ENCODE measurements around the gene OTOP2. TPM values are rescaled to one million over a fixed set of nuclear protein-coding genes. Genes with fewer than 3 reads are reported as not detected.
A peak's percentile ranks its signal among the peaks of the same experiment; 100 is the strongest.

OTOP2 gene
- polyA plus RNA-seq = 1 to 10 TPM in 1 of 4 donors, under 1 TPM in 3; 0.22 to 5.9 (median 0.46) TPM
- long read RNA-seq, donor 1 = 0 reads
- long read RNA-seq, donor 2 = 0 reads
- long read RNA-seq, donor 3 = 0 reads
- long read RNA-seq, donor 4 = 0 reads
- long read RNA-seq, donor 5 = 0 reads
- long read RNA-seq, donor 6 = 0 reads
- long read RNA-seq, donor 7 = 0 reads
- long read RNA-seq, donor 8 = 0 reads
- long read RNA-seq, donor 9 = 0 reads
- long read RNA-seq, donor 10 = 0 reads

GRCh38 chr17:74924250-74924948, at the start of gene OTOP2:
TSS of gene OTOP2 (plus strand) at chr17:74924273. CDS start at chr17:74924633, 360 bp downstream.
- H3K4me3 ChIP-seq (ENCODE audit: low read depth in 1 of 3, low read length in 3 of 3) = peak within 1 kb of the TSS in 2 of 3 donors; percentile 41 to 46
- DNase-seq (peak in 1 of 2 donors; percentile 44), FAIRE-seq (no peak)
- H3K27me3 ChIP-seq (ENCODE audit: control insufficient read depth in 3 of 3, insufficient read depth in 3 of 3, low read length in 3 of 3) = peaks cover 0 to 70% (median 34%) of the 10 kb centered on the region in 3 donors
- H3K27ac ChIP-seq (ENCODE audit: low read depth in 1 of 3, low read length in 2 of 3) = no peak within 1 kb of the TSS
- no peaks in the 10 kb centered on the region for H3K9me3 ChIP-seq (ENCODE audit: control insufficient read depth in 2 of 2, insufficient read depth in 1 of 2, low read depth in 1 of 2, low read length in 1 of 2)
- H3K36me3 ChIP-seq (ENCODE audit: control insufficient read depth in 3 of 3, insufficient read depth in 2 of 3, low read depth in 1 of 3, low read length in 3 of 3) = no peaks in the 10 kb centered on the region
- WGBS, 3 donors = 3 to 6% (median 4%) methylated on average over 54 of the region's 54 CpGs
- peaks cover 2 to 24% (median 4%) of the 10 kb centered on the region in 3 donors for H3K4me1 ChIP-seq (ENCODE audit: control insufficient read depth in 3 of 3, insufficient read depth in 2 of 3, low read depth in 1 of 3, low read length in 2 of 3)

- Histone ChIP-seq H3K4me1 (ENCODE audit: control insufficient read depth in 3 of 3, insufficient read depth in 2 of 3, low read depth in 1 of 3, low read length in 2 of 3) (peaks cover 0 to 29% (median 3%) of the 10 kb centered on the region in 3 donors), H3K4me3 (ENCODE audit: low read depth in 1 of 3, low read length in 3 of 3) (no peak overlapping the region), H3K9me3 (ENCODE audit: control insufficient read depth in 2 of 2, insufficient read depth in 1 of 2, low read depth in 1 of 2, low read length in 1 of 2) (no peaks in the 10 kb centered on the region), H3K27ac (ENCODE audit: low read depth in 1 of 3, low read length in 2 of 3) (no peak overlapping the region), H3K27me3 (ENCODE audit: control insufficient read depth in 3 of 3, insufficient read depth in 3 of 3, low read length in 3 of 3) (no peaks in the 10 kb centered on the region), H3K36me3 (ENCODE audit: control insufficient read depth in 3 of 3, insufficient read depth in 2 of 3, low read depth in 1 of 3, low read length in 3 of 3) (no peaks in the 10 kb centered on the region)
- WGBS, 3 donors = 96 to 98% (median 98%) methylated on average over 5 of the region's 5 CpGs
- DNase-seq (no peak), FAIRE-seq (no peak)
These were observed 49.4 kb upstream of the OTOP2 start for GRCh38 chr17:74874615-74875037.

- WGBS, 3 donors = 51 to 53% (median 52%) methylated on average over 5 of the region's 5 CpGs
- FAIRE-seq = no peak
- DNase-seq = no peak
These were observed 48.7 kb upstream of the OTOP2 start for GRCh38 chr17:74875155-74875976.

GRCh38 chr17:74875977-74876593, 48.0 kb upstream of the OTOP2 start:
- 66 to 77% (median 77%) methylated on average over 6 of the region's 6 CpGs for WGBS, 3 donors

More at GRCh38 chr17:74875155-74875976, 48.7 kb upstream of the OTOP2 start:
- H3K36me3 ChIP-seq (ENCODE audit: control insufficient read depth in 3 of 3, insufficient read depth in 2 of 3, low read depth in 1 of 3, low read length in 3 of 3) = no peaks in the 10 kb centered on the region
- H3K9me3 ChIP-seq (ENCODE audit: control insufficient read depth in 2 of 2, insufficient read depth in 1 of 2, low read depth in 1 of 2, low read length in 1 of 2) = no peaks in the 10 kb centered on the region
- H3K27me3 ChIP-seq (ENCODE audit: control insufficient read depth in 3 of 3, insufficient read depth in 3 of 3, low read length in 3 of 3) = no peaks in the 10 kb centered on the region
- H3K4me1 ChIP-seq (ENCODE audit: control insufficient read depth in 3 of 3, insufficient read depth in 2 of 3, low read depth in 1 of 3, low read length in 2 of 3) = peaks cover 0 to 29% (median 3%) of the 10 kb centered on the region in 3 donors
- H3K4me3 ChIP-seq (ENCODE audit: low read depth in 1 of 3, low read length in 3 of 3) = no peak overlapping the region
- no peak overlapping the region for H3K27ac ChIP-seq (ENCODE audit: low read depth in 1 of 3, low read length in 2 of 3)

GRCh38 chr17:74877592-74878548, 46.2 kb upstream of the OTOP2 start:
- peaks cover 0 to 20% (median 0%) of the 10 kb centered on the region in 3 donors for H3K4me1 ChIP-seq (ENCODE audit: control insufficient read depth in 3 of 3, insufficient read depth in 2 of 3, low read depth in 1 of 3, low read length in 2 of 3)
- H3K4me3 ChIP-seq (ENCODE audit: low read depth in 1 of 3, low read length in 3 of 3) = no peak overlapping the region
- H3K9me3 ChIP-seq (ENCODE audit: control insufficient read depth in 2 of 2, insufficient read depth in 1 of 2, low read depth in 1 of 2, low read length in 1 of 2) = no peaks in the 10 kb centered on the region
- H3K27me3 ChIP-seq (ENCODE audit: control insufficient read depth in 3 of 3, insufficient read depth in 3 of 3, low read length in 3 of 3) = peaks cover 0 to 4% (median 1%) of the 10 kb centered on the region in 3 donors
- DNase-seq (peak; percentile 88 to 89), FAIRE-seq (no peak)
- peaks cover 0 to 3% (median 0%) of the 10 kb centered on the region in 3 donors for H3K36me3 ChIP-seq (ENCODE audit: control insufficient read depth in 3 of 3, insufficient read depth in 2 of 3, low read depth in 1 of 3, low read length in 3 of 3)
- H3K27ac ChIP-seq (ENCODE audit: low read depth in 1 of 3, low read length in 2 of 3) = peak overlapping the region in 1 of 3 donors; percentile 35
- WGBS, 3 donors = 23 to 45% (median 33%) methylated on average over 17 to 19 of the region's 19 CpGs

More at GRCh38 chr17:74875977-74876593, 48.0 kb upstream of the OTOP2 start:
- Histone ChIP-seq H3K27me3 (ENCODE audit: control insufficient read depth in 3 of 3, insufficient read depth in 3 of 3, low read length in 3 of 3) (no peaks in the 10 kb centered on the region), H3K27ac (ENCODE audit: low read depth in 1 of 3, low read length in 2 of 3) (no peak overlapping the region), H3K36me3 (ENCODE audit: control insufficient read depth in 3 of 3, insufficient read depth in 2 of 3, low read depth in 1 of 3, low read length in 3 of 3) (no peaks in the 10 kb centered on the region), H3K4me3 (ENCODE audit: low read depth in 1 of 3, low read length in 3 of 3) (no peak overlapping the region), H3K4me1 (ENCODE audit: control insufficient read depth in 3 of 3, insufficient read depth in 2 of 3, low read depth in 1 of 3, low read length in 2 of 3) (peaks cover 0 to 29% (median 3%) of the 10 kb centered on the region in 3 donors), H3K9me3 (ENCODE audit: control insufficient read depth in 2 of 2, insufficient read depth in 1 of 2, low read depth in 1 of 2, low read length in 1 of 2) (no peaks in the 10 kb centered on the region)
- DNase-seq (no peak), FAIRE-seq (no peak)

- no peak for FAIRE-seq
- Histone ChIP-seq H3K4me3 (ENCODE audit: low read depth in 1 of 3, low read length in 3 of 3) (no peak overlapping the region), H3K4me1 (ENCODE audit: control insufficient read depth in 3 of 3, insufficient read depth in 2 of 3, low read depth in 1 of 3, low read length in 2 of 3) (peaks cover 0 to 20% (median 0%) of the 10 kb centered on the region in 3 donors), H3K27ac (ENCODE audit: low read depth in 1 of 3, low read length in 2 of 3) (no peak overlapping the region), H3K27me3 (ENCODE audit: control insufficient read depth in 3 of 3, insufficient read depth in 3 of 3, low read length in 3 of 3) (peaks cover 0 to 4% (median 4%) of the 10 kb centered on the region in 3 donors), H3K36me3 (ENCODE audit: control insufficient read depth in 3 of 3, insufficient read depth in 2 of 3, low read depth in 1 of 3, low read length in 3 of 3) (peaks cover 0 to 5% (median 0%) of the 10 kb centered on the region in 3 donors), H3K9me3 (ENCODE audit: control insufficient read depth in 2 of 2, insufficient read depth in 1 of 2, low read depth in 1 of 2, low read length in 1 of 2) (no peaks in the 10 kb centered on the region)
- DNase-seq = no peak
- WGBS, 3 donors = 40 to 61% (median 55%) methylated on average over 2 of the region's 2 CpGs
These were observed 45.4 kb upstream of the OTOP2 start for GRCh38 chr17:74878658-74879057.

GRCh38 chr17:74879308-74879707, 44.8 kb upstream of the OTOP2 start:
- H3K36me3 ChIP-seq (ENCODE audit: control insufficient read depth in 3 of 3, insufficient read depth in 2 of 3, low read depth in 1 of 3, low read length in 3 of 3) = peaks cover 0 to 5% (median 0%) of the 10 kb centered on the region in 3 donors
- no peak overlapping the region for H3K4me3 ChIP-seq (ENCODE audit: low read depth in 1 of 3, low read length in 3 of 3)
- H3K9me3 ChIP-seq (ENCODE audit: control insufficient read depth in 2 of 2, insufficient read depth in 1 of 2, low read depth in 1 of 2, low read length in 1 of 2) = no peaks in the 10 kb centered on the region
- H3K27ac ChIP-seq (ENCODE audit: low read depth in 1 of 3, low read length in 2 of 3) = no peak overlapping the region
- H3K27me3 ChIP-seq (ENCODE audit: control insufficient read depth in 3 of 3, insufficient read depth in 3 of 3, low read length in 3 of 3) = peaks cover 0 to 4% (median 4%) of the 10 kb centered on the region in 3 donors
- FAIRE-seq (no peak), DNase-seq (no peak)
- peaks cover 0 to 14% (median 0%) of the 10 kb centered on the region in 3 donors for H3K4me1 ChIP-seq (ENCODE audit: control insufficient read depth in 3 of 3, insufficient read depth in 2 of 3, low read depth in 1 of 3, low read length in 2 of 3)
- 88 to 93% (median 91%) methylated on average over 14 to 16 of the region's 16 CpGs for WGBS, 3 donors

Measured in small intestine (tissue), 16 donors.